Nephron (organoid): ENCODE data around the gene TMEM63C.

ENCODE experiments used
- H3K27ac Mint-ChIP-seq, 3 experiments: 2 replicates each; pipeline ENCODE4 v1.8.0; 2020; ENCODE audit warnings: mixed read lengths in 3 of 3, mild to moderate bottlenecking in 2 of 3, moderate library complexity in 1 of 3
- H3K27me3 Mint-ChIP-seq: 2 replicates; pipeline ENCODE4 v1.8.0; 2021; ENCODE audit warnings: low read depth, mild to moderate bottlenecking, moderate library complexity, mixed read lengths
- H3K36me3 Mint-ChIP-seq: 2 replicates; pipeline ENCODE4 v1.8.0; 2020; ENCODE audit warnings: low read depth, mixed read lengths
- H3K4me1 Mint-ChIP-seq: 2 replicates; pipeline ENCODE4 v1.8.0; 2020; ENCODE audit warnings: mixed read lengths
- H3K4me3 Mint-ChIP-seq, 3 experiments: 2 replicates each; pipeline ENCODE4 v1.8.0; 2020; ENCODE audit warnings: mild to moderate bottlenecking in 3 of 3, mixed read lengths in 3 of 3, moderate library complexity in 2 of 3
- H3K9me3 Mint-ChIP-seq: 2 replicates; pipeline ENCODE4 v1.8.0; 2020; ENCODE audit warnings: mixed read lengths
- CTCF ChIP-seq, 3 experiments: fragments of 200-600 bp; sonication (generic); IDR thresholded peaks; one replicate each; pipeline ENCODE4 v1.5.0; 2021; ENCODE audit warnings: antibody characterized with exemption in 3 of 3; ENCODE audit not compliant: unreplicated experiment in 3 of 3

TMEM63C gene

GRCh38 chr14:77181603-77182437 is at the start of gene TMEM63C:
Gene TMEM63C (plus strand): TSS chr14:77181798. CDS start chr14:77218814, 37,016 bp downstream.
- Mint-ChIP-seq H3K36me3 (no peaks in the 10 kb centered on the region), H3K9me3 (no peaks in the 10 kb centered on the region), H3K27me3 (peaks cover 35% of the 10 kb centered on the region), H3K27ac (no peak within 1 kb of the TSS), H3K4me1 (peaks cover 9% of the 10 kb centered on the region), H3K4me3 (peak within 1 kb of the TSS; percentile 72 to 81 (median 78))
- no peak for TF ChIP-seq CTCF (IDR thresholded peaks at IDR 0.05; ENCODE audit: unreplicated experiment in 3 of 3)

GRCh38 chr14:77131871-77132486 is 49.6 kb upstream of the TMEM63C start:
- Mint-ChIP-seq H3K27ac (no peak overlapping the region), H3K27me3 (peaks cover 93% of the 10 kb centered on the region), H3K36me3 (no peaks in the 10 kb centered on the region), H3K9me3 (no peaks in the 10 kb centered on the region), H3K4me1 (no peaks in the 10 kb centered on the region), H3K4me3 (no peak overlapping the region)
- TF ChIP-seq CTCF (IDR thresholded peaks at IDR 0.05; ENCODE audit: unreplicated experiment in 3 of 3): no peak

GRCh38 chr14:77133720-77134338 is 47.8 kb upstream of the TMEM63C start:
- no peaks in the 10 kb centered on the region for H3K36me3 Mint-ChIP-seq
- H3K27me3 Mint-ChIP-seq: peaks cover 93% of the 10 kb centered on the region
- H3K4me3 Mint-ChIP-seq: no peak overlapping the region
- H3K9me3 Mint-ChIP-seq: no peaks in the 10 kb centered on the region
- no peak overlapping the region for H3K27ac Mint-ChIP-seq
- no peak for TF ChIP-seq CTCF (IDR thresholded peaks at IDR 0.05; ENCODE audit: unreplicated experiment in 3 of 3)
- H3K4me1 Mint-ChIP-seq: no peaks in the 10 kb centered on the region

GRCh38 chr14:77139022-77139421 is 42.6 kb upstream of the TMEM63C start:
- H3K27me3 Mint-ChIP-seq: peaks cover 91% of the 10 kb centered on the region
- peaks cover 12% of the 10 kb centered on the region for H3K4me1 Mint-ChIP-seq
- no peak for TF ChIP-seq CTCF (IDR thresholded peaks at IDR 0.05; ENCODE audit: unreplicated experiment in 3 of 3)
- peak overlapping the region; percentile 28 to 46 (median 43) for H3K4me3 Mint-ChIP-seq
- no peaks in the 10 kb centered on the region for H3K9me3 Mint-ChIP-seq
- H3K27ac Mint-ChIP-seq: no peak overlapping the region
- no peaks in the 10 kb centered on the region for H3K36me3 Mint-ChIP-seq

GRCh38 chr14:77139540-77140358 is 41.8 kb upstream of the TMEM63C start:
- Mint-ChIP-seq H3K27ac (no peak overlapping the region), H3K9me3 (no peaks in the 10 kb centered on the region), H3K4me1 (peaks cover 12% of the 10 kb centered on the region), H3K4me3 (peak overlapping the region; percentile 74 to 77 (median 74)), H3K27me3 (peaks cover 91% of the 10 kb centered on the region), H3K36me3 (no peaks in the 10 kb centered on the region)
- TF ChIP-seq CTCF (IDR thresholded peaks at IDR 0.05; ENCODE audit: unreplicated experiment in 3 of 3): peak; percentile 37 to 59 (median 41)
